B cell (primary cell): ENCODE measurements around the gene OVCH2. TPM values are rescaled to one million over a fixed set of nuclear protein-coding genes. Genes with fewer than 3 reads are reported as not detected.

Experiments
- ATAC-seq: fragments of 200-7000 bp; cut with Tn5 transposase; one replicate; pipeline ENCODE4 v1.10.0; 2021; ENCODE audit warnings: low read depth, mild to moderate bottlenecking, moderate number of reproducible peaks, moderate library complexity
- CTCF ChIA-PET: fragments of 350-600 bp; sonication (Branson Sonifier 250); formaldehyde crosslinking; loops from one replicate; lab custom pipeline; 2021; ENCODE audit warnings: antibody characterized with exemption, inconsistent platforms; lab: Charles Lee
- POLR2A ChIA-PET: fragments of 350-600 bp; sonication (Branson Sonifier 250); formaldehyde crosslinking; loops from one replicate; lab custom pipeline; 2021; ENCODE audit warnings: antibody characterized with exemption; lab: Charles Lee
- DNase-seq: peaks from one replicate; pipeline ENCODE4 v3.0.0; 2013
- H2AFZ ChIP-seq: 2 replicates; pipeline ENCODE4 v1.6.1; 2012; ENCODE audit warnings: mild to moderate bottlenecking, low read depth, low read length; ENCODE audit not compliant: insufficient read depth, poor library complexity, severe bottlenecking
- H3K27ac ChIP-seq, 2 donors: 1 replicate in 1 of 2; 2 replicates in 1 of 2; pipeline ENCODE4 v1.5.1; 2012 to 2013; ENCODE audit warnings: low read length in 2 of 2, mild to moderate bottlenecking in 2 of 2, moderate library complexity in 1 of 2
- H3K27me3 ChIP-seq, 4 experiments: fragments of 200-600 bp in 1 of 4; sonication (generic) in 1 of 4; replicated peaks in 1 of 4; 1 replicate in 2 of 4; 2 replicates in 2 of 4; pipeline versions ENCODE4 v1.6.1 to v1.7.0; 2013 to 2016; ENCODE audit warnings: low read length in 3 of 4, mild to moderate bottlenecking in 2 of 4, mixed read lengths in 1 of 4, moderate library complexity in 1 of 4; ENCODE audit not compliant: insufficient read depth in 4 of 4, control insufficient read depth in 3 of 4; ENCODE audit errors: control extremely low read depth in 1 of 4
- H3K36me3 ChIP-seq, 2 experiments: replicated peaks in 1 of 2; 1 replicate in 1 of 2; 2 replicates in 1 of 2; pipeline versions ENCODE4 v1.6.1 to v1.7.1; 2013; ENCODE audit warnings: low read length in 1 of 2; ENCODE audit not compliant: insufficient read depth in 2 of 2, control insufficient read depth in 1 of 2; ENCODE audit errors: control extremely low read depth in 1 of 2, extremely low read depth in 1 of 2
- H3K4me1 ChIP-seq, 2 donors: fragments of 200-600 bp in 1 of 2; sonication (generic) in 1 of 2; 1 replicate in 1 of 2; 2 replicates in 1 of 2; pipeline versions ENCODE4 v1.5.1 to v1.6.1; 2013 to 2017; ENCODE audit warnings: low read length in 2 of 2; ENCODE audit not compliant: control insufficient read depth in 2 of 2, insufficient read depth in 2 of 2
- H3K4me2 ChIP-seq: replicated peaks from 2 replicates; pipeline ENCODE3; 2012; ENCODE audit warnings: mild to moderate bottlenecking, low read depth, low read length; ENCODE audit not compliant: poor library complexity, severe bottlenecking
- H3K4me3 ChIP-seq, 5 experiments: fragments of 200-600 bp in 1 of 5; sonication (generic) in 1 of 5; 1 replicate in 3 of 5; 2 replicates in 2 of 5; pipeline versions ENCODE4 v1.5.1 to v1.7.0; 2011 to 2016; ENCODE audit warnings: low read length in 4 of 5, mild to moderate bottlenecking in 4 of 5, low read depth in 2 of 5, control low read depth in 1 of 5, moderate library complexity in 1 of 5; ENCODE audit not compliant: insufficient read depth in 1 of 5; ENCODE audit errors: control extremely low read depth in 1 of 5, extremely low read depth in 1 of 5
- H3K79me2 ChIP-seq: fragments of 200-600 bp; sonication (generic); one replicate; pipeline ENCODE4 v1.6.0; 2016; ENCODE audit warnings: low read length; ENCODE audit not compliant: control insufficient read depth, insufficient read depth
- H3K9ac ChIP-seq: fragments of 200-600 bp; sonication (generic); 2 replicates; pipeline ENCODE4 v1.6.1; 2017; ENCODE audit warnings: mild to moderate bottlenecking, low read length, moderate library complexity
- H3K9me3 ChIP-seq, 3 donors: one replicate each; pipeline versions ENCODE4 v1.6.1 to v1.7.1; 2013; ENCODE audit warnings: low read length in 2 of 3; ENCODE audit not compliant: control insufficient read depth in 2 of 3, insufficient read depth in 1 of 3; ENCODE audit errors: control extremely low read depth in 1 of 3
- H4K20me1 ChIP-seq: 2 replicates; pipeline ENCODE4 v1.6.0; 2012; ENCODE audit warnings: mild to moderate bottlenecking, low read length; ENCODE audit not compliant: insufficient read depth, control insufficient read depth, poor library complexity, severe bottlenecking
- H3K27ac Mint-ChIP-seq: one replicate; pipeline ENCODE4 v1.8.0; 2021; ENCODE audit warnings: mixed read lengths
- H3K27me3 Mint-ChIP-seq: one replicate; pipeline ENCODE4 v1.8.0; 2021; ENCODE audit warnings: mixed read lengths
- H3K4me1 Mint-ChIP-seq: one replicate; pipeline ENCODE4 v1.8.0; 2021; ENCODE audit warnings: mixed read lengths
- H3K4me3 Mint-ChIP-seq: one replicate; pipeline ENCODE4 v1.8.0; 2021; ENCODE audit warnings: mixed read lengths
- H3K9me3 Mint-ChIP-seq: one replicate; pipeline ENCODE4 v1.8.0; 2022; ENCODE audit warnings: mixed read lengths; ENCODE audit not compliant: insufficient read depth
- EZH2 ChIP-seq: IDR thresholded peaks from 2 replicates; pipeline ENCODE4 v1.6.1; 2012; ENCODE audit warnings: borderline replicate concordance, low read depth, mild to moderate bottlenecking, moderate library complexity, low read length; ENCODE audit not compliant: insufficient read depth, poor library complexity, severe bottlenecking
- WGBS: methylation state at CpG from one replicate; pipeline ENCODE4 v1.1.5; 2013; ENCODE audit warnings: missing lambda C conversion rate; ENCODE audit not compliant: insufficient coverage; 5-methylcytosine and 5-hydroxymethylcytosine counted together
- intact Hi-C: fragments of 100-400 bp; cut with micrococcal nuclease; formaldehyde crosslinking; loops from one replicate; pipeline ENCODE4 v1.10.0; 2022
- polyA plus RNA-seq: library from polyadenylated mRNA; depleted of rRNA; stranded (reverse); fragments of >200 nt; gene quantifications from 2 replicates; pipeline ENCODE4 v1.2.3, GENCODE V29; 2012
- total RNA-seq, 2 donors: library from RNA; stranded (reverse); fragments of 120-200 nt in 1 of 2; gene quantifications; 1 replicate in 1 of 2; 2 replicates in 1 of 2; pipeline versions ENCODE4 v1.2.3 to v1.2.4, GENCODE V29; 2013 to 2022
- TF ChIP-seq, protein P1 (sequence below): fragments of 200-600 bp; IDR thresholded peaks from one replicate; pipeline ENCODE4 v1.8.0; 2022; ENCODE audit warnings: antibody characterized with exemption, mild to moderate bottlenecking

Gene OVCH2
- total and polyA plus RNA-seq, 2 donors (not counting 1 experiment from before 2014, with no cell fraction given) = not detected

DNA sequence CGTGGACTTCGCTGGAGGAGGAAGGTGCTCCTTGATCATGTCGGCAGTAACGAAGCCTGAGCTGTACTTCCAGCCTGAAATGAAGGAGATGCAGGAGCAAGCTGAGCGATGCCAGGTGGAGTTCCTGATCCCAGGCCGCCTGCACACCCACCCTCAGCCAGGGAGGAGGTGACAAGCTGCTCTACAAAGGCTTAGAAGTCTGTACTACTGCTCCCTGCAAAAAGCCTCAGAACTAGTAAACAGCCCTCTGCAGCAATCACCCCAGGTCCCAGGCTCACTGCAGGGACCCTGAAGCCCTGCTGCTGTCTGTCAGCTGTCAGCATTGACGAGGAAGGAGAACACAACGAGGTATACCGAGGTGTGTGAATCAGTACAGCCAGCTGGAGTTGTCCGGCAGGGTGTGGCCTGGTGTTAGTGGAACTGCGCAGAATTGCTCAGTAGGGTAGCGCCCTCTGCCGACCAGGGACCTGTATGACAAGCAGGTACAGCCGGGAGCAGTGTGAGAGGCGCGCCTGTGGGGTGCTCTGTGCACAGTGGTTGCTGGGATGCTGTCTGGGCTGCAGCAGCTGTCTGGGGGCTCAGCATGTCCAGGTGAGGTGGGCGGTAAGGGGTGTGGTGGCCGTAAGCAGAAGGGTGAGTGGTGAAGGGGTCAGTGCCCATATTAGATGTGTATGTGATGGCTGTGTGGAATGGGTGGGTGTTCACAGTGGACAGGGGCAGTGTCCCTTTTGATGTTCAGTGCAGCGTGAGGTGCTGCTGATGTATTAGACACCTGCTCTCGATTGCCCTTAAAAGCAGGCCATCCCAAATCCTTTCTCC, 40.6 kb downstream of the OVCH2 start:
- TF ChIP-seq, protein P1, sequence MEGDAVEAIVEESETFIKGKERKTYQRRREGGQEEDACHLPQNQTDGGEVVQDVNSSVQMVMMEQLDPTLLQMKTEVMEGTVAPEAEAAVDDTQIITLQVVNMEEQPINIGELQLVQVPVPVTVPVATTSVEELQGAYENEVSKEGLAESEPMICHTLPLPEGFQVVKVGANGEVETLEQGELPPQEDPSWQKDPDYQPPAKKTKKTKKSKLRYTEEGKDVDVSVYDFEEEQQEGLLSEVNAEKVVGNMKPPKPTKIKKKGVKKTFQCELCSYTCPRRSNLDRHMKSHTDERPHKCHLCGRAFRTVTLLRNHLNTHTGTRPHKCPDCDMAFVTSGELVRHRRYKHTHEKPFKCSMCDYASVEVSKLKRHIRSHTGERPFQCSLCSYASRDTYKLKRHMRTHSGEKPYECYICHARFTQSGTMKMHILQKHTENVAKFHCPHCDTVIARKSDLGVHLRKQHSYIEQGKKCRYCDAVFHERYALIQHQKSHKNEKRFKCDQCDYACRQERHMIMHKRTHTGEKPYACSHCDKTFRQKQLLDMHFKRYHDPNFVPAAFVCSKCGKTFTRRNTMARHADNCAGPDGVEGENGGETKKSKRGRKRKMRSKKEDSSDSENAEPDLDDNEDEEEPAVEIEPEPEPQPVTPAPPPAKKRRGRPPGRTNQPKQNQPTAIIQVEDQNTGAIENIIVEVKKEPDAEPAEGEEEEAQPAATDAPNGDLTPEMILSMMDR = peak; percentile 94
- TF ChIP-seq EZH2 = no peak
- H3K4me1 Mint-ChIP-seq = peaks cover 4% of the 10 kb centered on the region
- peaks cover 0 to 8% of the 10 kb centered on the region in 2 donors for H3K4me1 ChIP-seq
- ChIA-PET POLR2A (no interaction called here), CTCF (interaction anchor here (0.5 to 5.6 kb wide), 43 partner anchors 9 to 854 kb away, joined by 3 to 53 read pairs (median 4); partner anchors contain the start of genes OLFML1 and PPFIBP2)
- ATAC-seq = peak; percentile 100
- H3K9me3 Mint-ChIP-seq = no peaks in the 10 kb centered on the region
- no peak overlapping the region for H2AFZ ChIP-seq
- no peaks in the 10 kb centered on the region for H3K79me2 ChIP-seq
- WGBS = 58% methylated on average over 20 of the region's 20 CpGs
- H3K4me2 ChIP-seq = no peak overlapping the region
- no peaks in the 10 kb centered on the region for H4K20me1 ChIP-seq
- H3K27me3 Mint-ChIP-seq = no peaks in the 10 kb centered on the region
- peak; percentile 81 for DNase-seq
- intact Hi-C loops = loop anchor here (1.0 to 2.0 kb wide), 5 partner anchors 152 to 567 kb away; partner anchors contain the start of gene PPFIBP2
- no peak overlapping the region for H3K4me3 ChIP-seq
- no peak overlapping the region for H3K27ac Mint-ChIP-seq
- H3K4me3 Mint-ChIP-seq = no peak overlapping the region
- H3K36me3 ChIP-seq = no peaks in the 10 kb centered on the region
- no peaks in the 10 kb centered on the region for H3K27me3 ChIP-seq
- H3K27ac ChIP-seq = no peak overlapping the region
- no peak overlapping the region for H3K9ac ChIP-seq
- H3K9me3 ChIP-seq = no peaks in the 10 kb centered on the region

DNA sequence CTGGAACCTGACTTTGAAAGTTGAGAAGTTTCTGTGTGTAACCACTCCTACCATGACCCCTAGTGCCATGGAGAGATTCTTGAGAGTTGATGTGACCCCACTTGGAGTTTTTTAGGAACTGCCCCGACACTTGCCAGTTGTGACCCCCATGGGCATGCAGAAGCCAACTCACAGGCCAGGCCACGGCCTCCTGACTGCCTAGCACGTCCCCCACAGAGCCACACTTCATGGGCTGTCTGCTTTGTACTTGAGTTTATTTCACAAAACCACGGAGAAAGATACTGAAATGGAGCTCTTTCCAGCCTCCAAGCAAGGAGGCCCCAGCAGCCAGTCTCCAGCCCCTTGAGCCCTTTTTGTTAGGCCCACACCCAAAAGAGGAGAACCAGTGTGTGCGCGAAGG, 41.4 kb downstream of the OVCH2 start:
- ChIA-PET CTCF (interaction anchor here (0.8 to 5.6 kb wide), 32 partner anchors 8 to 567 kb away, joined by 3 to 53 read pairs (median 4); partner anchors contain the start of genes OLFML1 and PPFIBP2), POLR2A (no interaction called here)
- H2AFZ ChIP-seq = no peak overlapping the region

More for the DNA sequence above, 41.4 kb downstream of the OVCH2 start:
- Mint-ChIP-seq H3K27me3 (no peaks in the 10 kb centered on the region), H3K4me1 (peaks cover 4% of the 10 kb centered on the region), H3K4me3 (no peak overlapping the region), H3K9me3 (no peaks in the 10 kb centered on the region), H3K27ac (no peak overlapping the region)
- Histone ChIP-seq H3K4me1 (peaks cover 0 to 8% of the 10 kb centered on the region in 2 donors), H3K27me3 (no peaks in the 10 kb centered on the region), H3K9me3 (no peaks in the 10 kb centered on the region), H3K79me2 (no peaks in the 10 kb centered on the region), H3K4me3 (no peak overlapping the region), H3K4me2 (no peak overlapping the region), H3K9ac (no peak overlapping the region), H4K20me1 (no peaks in the 10 kb centered on the region), H3K36me3 (no peaks in the 10 kb centered on the region), H3K27ac (no peak overlapping the region)
- WGBS = 80% methylated on average over 6 of the region's 6 CpGs
- no peak for DNase-seq
- intact Hi-C loops = loop anchor here (1.0 to 2.0 kb wide), 5 partner anchors 152 to 567 kb away; partner anchors contain the start of gene PPFIBP2
- TF ChIP-seq, protein P1 = no peak
- no peak for TF ChIP-seq EZH2
- ATAC-seq = no peak
